SJSA1 (cell line): ENCODE results near the gene BBS12. TPM values are rescaled to one million over a fixed set of nuclear protein-coding genes. Genes with fewer than 3 reads are reported as not detected.

Source experiments
- DNase-seq, 2 experiments: peaks; one replicate each; pipeline ENCODE4 v3.0.0-alpha.2; 2015 to 2020; ENCODE audit warnings: low spot score in 2 of 2, low read depth in 1 of 2
- H3K27ac ChIP-seq: fragments of 250-450 bp; sonication (Bioruptor Pico); 2 replicates; pipeline ENCODE4 v1.5.1; 2020; ENCODE audit warnings: mild to moderate bottlenecking, moderate library complexity
- H3K27me3 ChIP-seq: fragments of 250-450 bp; sonication (Bioruptor Pico); replicated peaks from 2 replicates; pipeline ENCODE4 v1.5.1; 2020; ENCODE audit warnings: mild to moderate bottlenecking, moderate library complexity
- H3K36me3 ChIP-seq: fragments of 250-450 bp; sonication (Bioruptor Pico); 2 replicates; pipeline ENCODE4 v1.5.1; 2020; ENCODE audit warnings: mild to moderate bottlenecking
- H3K4me1 ChIP-seq: fragments of 250-450 bp; sonication (Bioruptor Pico); replicated peaks from 2 replicates; pipeline ENCODE4 v1.6.1; 2021; ENCODE audit warnings: mild to moderate bottlenecking
- H3K4me3 ChIP-seq: fragments of 250-450 bp; sonication (Bioruptor Pico); 2 replicates; pipeline ENCODE4 v1.5.1; 2020; ENCODE audit warnings: mild to moderate bottlenecking
- H3K9me3 ChIP-seq: fragments of 250-450 bp; sonication (Bioruptor Pico); replicated peaks from 2 replicates; pipeline ENCODE4 v1.5.1; 2020; ENCODE audit warnings: mild to moderate bottlenecking
- total RNA-seq: library from RNA; depleted of rRNA; stranded (reverse); fragments of >200 nt; shearing (Covaris generic); gene quantifications from 2 replicates; pipeline ENCODE4 v1.2.3, GENCODE V29; 2014

BBS12 gene
- total RNA-seq, 1 experiment from 2014 or later = 3.3 TPM

GRCh38 chr4:122705009-122705408 is 27.5 kb upstream of the BBS12 start:
- no peaks in the 10 kb centered on the region for H3K9me3 ChIP-seq
- no peaks in the 10 kb centered on the region for H3K36me3 ChIP-seq
- no peak for DNase-seq
- no peak overlapping the region for H3K4me3 ChIP-seq
- no peaks in the 10 kb centered on the region for H3K27me3 ChIP-seq
- no peaks in the 10 kb centered on the region for H3K4me1 ChIP-seq
- no peak overlapping the region for H3K27ac ChIP-seq

GRCh38 chr4:122705547-122706117 is 26.9 kb upstream of the BBS12 start:
- no peak overlapping the region for H3K27ac ChIP-seq
- no peaks in the 10 kb centered on the region for H3K4me1 ChIP-seq
- no peaks in the 10 kb centered on the region for H3K27me3 ChIP-seq
- H3K9me3 ChIP-seq = no peaks in the 10 kb centered on the region
- H3K4me3 ChIP-seq = no peak overlapping the region
- no peaks in the 10 kb centered on the region for H3K36me3 ChIP-seq
- DNase-seq = no peak

GRCh38 chr4:122706511-122706910 is 26.0 kb upstream of the BBS12 start:
- Histone ChIP-seq H3K9me3 (no peaks in the 10 kb centered on the region), H3K27me3 (no peaks in the 10 kb centered on the region), H3K36me3 (no peaks in the 10 kb centered on the region), H3K4me3 (no peak overlapping the region), H3K4me1 (no peaks in the 10 kb centered on the region), H3K27ac (no peak overlapping the region)
- no peak for DNase-seq

- Histone ChIP-seq H3K27ac (no peak overlapping the region), H3K4me1 (no peaks in the 10 kb centered on the region), H3K4me3 (no peak overlapping the region), H3K9me3 (no peaks in the 10 kb centered on the region), H3K27me3 (no peaks in the 10 kb centered on the region), H3K36me3 (no peaks in the 10 kb centered on the region)
- no peak for DNase-seq
Measured at GRCh38 chr4:122707497-122707896, 25.0 kb upstream of the BBS12 start.

- Histone ChIP-seq H3K4me3 (no peak overlapping the region), H3K36me3 (no peaks in the 10 kb centered on the region), H3K27ac (no peak overlapping the region), H3K27me3 (no peaks in the 10 kb centered on the region), H3K9me3 (no peaks in the 10 kb centered on the region), H3K4me1 (no peaks in the 10 kb centered on the region)
- DNase-seq = no peak
Measured at GRCh38 chr4:122709236-122709635, 23.3 kb upstream of the BBS12 start.

- DNase-seq = no peak
Measured at GRCh38 chr4:122710434-122711308, 21.8 kb upstream of the BBS12 start.

GRCh38 chr4:122711919-122712318 is 20.6 kb upstream of the BBS12 start:
- Histone ChIP-seq H3K27ac (no peak overlapping the region), H3K27me3 (no peaks in the 10 kb centered on the region), H3K36me3 (no peaks in the 10 kb centered on the region), H3K4me3 (no peak overlapping the region), H3K4me1 (no peaks in the 10 kb centered on the region), H3K9me3 (no peaks in the 10 kb centered on the region)
- DNase-seq = no peak

More at GRCh38 chr4:122710434-122711308, 21.8 kb upstream of the BBS12 start:
- H3K27ac ChIP-seq = no peak overlapping the region
- H3K4me1 ChIP-seq = no peaks in the 10 kb centered on the region
- H3K9me3 ChIP-seq = no peaks in the 10 kb centered on the region
- no peak overlapping the region for H3K4me3 ChIP-seq
- H3K36me3 ChIP-seq = no peaks in the 10 kb centered on the region
- H3K27me3 ChIP-seq = no peaks in the 10 kb centered on the region

- Histone ChIP-seq H3K27ac (no peak overlapping the region), H3K36me3 (no peaks in the 10 kb centered on the region), H3K27me3 (no peaks in the 10 kb centered on the region), H3K4me1 (no peaks in the 10 kb centered on the region), H3K4me3 (no peak overlapping the region), H3K9me3 (no peaks in the 10 kb centered on the region)
- no peak for DNase-seq
Measured at GRCh38 chr4:122712782-122713181, 19.7 kb upstream of the BBS12 start.

GRCh38 chr4:122715221-122715620 is 17.3 kb upstream of the BBS12 start:
- DNase-seq = no peak
- no peaks in the 10 kb centered on the region for H3K27me3 ChIP-seq
- no peak overlapping the region for H3K27ac ChIP-seq
- no peaks in the 10 kb centered on the region for H3K9me3 ChIP-seq
- no peak overlapping the region for H3K4me3 ChIP-seq
- H3K4me1 ChIP-seq = no peaks in the 10 kb centered on the region
- no peaks in the 10 kb centered on the region for H3K36me3 ChIP-seq

GRCh38 chr4:122716825-122717448 is 15.6 kb upstream of the BBS12 start:
- no peaks in the 10 kb centered on the region for H3K4me1 ChIP-seq
- no peak overlapping the region for H3K4me3 ChIP-seq
- no peaks in the 10 kb centered on the region for H3K27me3 ChIP-seq
- H3K36me3 ChIP-seq = no peaks in the 10 kb centered on the region
- H3K27ac ChIP-seq = no peak overlapping the region
- peak; percentile 66 to 78 for DNase-seq
- H3K9me3 ChIP-seq = no peaks in the 10 kb centered on the region

GRCh38 chr4:122718281-122718680 is 14.2 kb upstream of the BBS12 start:
- Histone ChIP-seq H3K4me1 (no peaks in the 10 kb centered on the region), H3K4me3 (no peak overlapping the region), H3K9me3 (no peaks in the 10 kb centered on the region), H3K27ac (no peak overlapping the region), H3K36me3 (no peaks in the 10 kb centered on the region), H3K27me3 (no peaks in the 10 kb centered on the region)
- DNase-seq = no peak

GRCh38 chr4:122722256-122722655 is 10.2 kb upstream of the BBS12 start:
- no peaks in the 10 kb centered on the region for H3K4me1 ChIP-seq
- DNase-seq = no peak
- H3K27ac ChIP-seq = no peak overlapping the region
- H3K9me3 ChIP-seq = no peaks in the 10 kb centered on the region
- H3K27me3 ChIP-seq = no peaks in the 10 kb centered on the region
- H3K4me3 ChIP-seq = no peak overlapping the region
- H3K36me3 ChIP-seq = no peaks in the 10 kb centered on the region

- Histone ChIP-seq H3K27me3 (no peaks in the 10 kb centered on the region), H3K4me3 (no peak overlapping the region), H3K9me3 (no peaks in the 10 kb centered on the region), H3K27ac (no peak overlapping the region), H3K4me1 (peaks cover 10% of the 10 kb centered on the region), H3K36me3 (no peaks in the 10 kb centered on the region)
- no peak for DNase-seq
Measured at GRCh38 chr4:122728856-122729255, 3.6 kb upstream of the BBS12 start.

GRCh38 chr4:122731676-122732075 is 828 bp upstream of the BBS12 start:
- Histone ChIP-seq H3K27me3 (no peaks in the 10 kb centered on the region), H3K4me1 (peaks cover 10% of the 10 kb centered on the region), H3K36me3 (no peaks in the 10 kb centered on the region), H3K27ac (peak overlapping the region; percentile 31; the same call in 1 of the 2 replicates), H3K9me3 (no peaks in the 10 kb centered on the region), H3K4me3 (no peak overlapping the region; the same call in 1 of the 2 replicates)
- no peak for DNase-seq
